ENCODE data around the gene CASKIN2. TPM values are rescaled to one million over a fixed set of nuclear protein-coding genes. Genes with fewer than 3 reads are reported as not detected.

CASKIN2 gene
- total RNA-seq, 1 experiment from 2014 or later, result 5.4 TPM

- DNase-seq (ENCODE audit: low spot score), result no peak
Measured at GRCh38 chr17:75506888-75507287, 8.4 kb downstream of the CASKIN2 start.

GRCh38 chr17:75506134-75506533 is 9.2 kb downstream of the CASKIN2 start:
- no peak for DNase-seq (ENCODE audit: low spot score)

GRCh38 chr17:75505640-75506039 is 9.7 kb downstream of the CASKIN2 start:
- no peak for DNase-seq (ENCODE audit: low spot score)

- no peak for DNase-seq (ENCODE audit: low spot score)
Measured at GRCh38 chr17:75505152-75505409, 10.3 kb downstream of the CASKIN2 start.

GRCh38 chr17:75504347-75505151 is 10.8 kb downstream of the CASKIN2 start:
- no peak for DNase-seq (ENCODE audit: low spot score)

GRCh38 chr17:75503976-75504346 is 11.4 kb downstream of the CASKIN2 start:
- DNase-seq (ENCODE audit: low spot score), result no peak

- DNase-seq (ENCODE audit: low spot score), result no peak
Measured at GRCh38 chr17:75503337-75503950, 11.9 kb downstream of the CASKIN2 start.

GRCh38 chr17:75502721-75503329 is 12.5 kb downstream of the CASKIN2 start:
- no peak for DNase-seq (ENCODE audit: low spot score)

GRCh38 chr17:75502072-75502720 is 13.1 kb downstream of the CASKIN2 start:
- no peak for DNase-seq (ENCODE audit: low spot score)

- DNase-seq (ENCODE audit: low spot score), result no peak
Measured at GRCh38 chr17:75501378-75502071, 13.8 kb downstream of the CASKIN2 start.

GRCh38 chr17:75500419-75501216 is 14.7 kb downstream of the CASKIN2 start:
- DNase-seq (ENCODE audit: low spot score), result no peak

GRCh38 chr17:75499313-75500022 is 15.9 kb downstream of the CASKIN2 start:
- no peak for DNase-seq (ENCODE audit: low spot score)

- no peak for DNase-seq (ENCODE audit: low spot score)
Measured at GRCh38 chr17:75498726-75499213, 16.6 kb downstream of the CASKIN2 start.

GRCh38 chr17:75498039-75498725 is 17.2 kb downstream of the CASKIN2 start:
- DNase-seq (ENCODE audit: low spot score), result no peak

GRCh38 chr17:75496005-75496404 is 19.3 kb downstream of the CASKIN2 start:
- DNase-seq (ENCODE audit: low spot score), result no peak

- no peak for DNase-seq (ENCODE audit: low spot score)
Measured at GRCh38 chr17:75494326-75494877, 20.9 kb downstream of the CASKIN2 start.

- DNase-seq (ENCODE audit: low spot score), result no peak
Measured at GRCh38 chr17:75493476-75494129, 21.7 kb downstream of the CASKIN2 start.

GRCh38 chr17:75492555-75493168 is 22.7 kb downstream of the CASKIN2 start:
- no peak for DNase-seq (ENCODE audit: low spot score)

GRCh38 chr17:75491680-75492079 is 23.7 kb downstream of the CASKIN2 start:
- no peak for DNase-seq (ENCODE audit: low spot score)
